Islet of Langerhans (tissue), 1 donor: ENCODE results near the gene SLC39A11.
"Not testable (repeated sequence)": the region's sequence is repeated elsewhere in the genome, so short reads cannot be mapped to it uniquely, and the experiment has no call there.

Experiments
- FAIRE-seq: peaks from one replicate; lab custom pipeline; 2011; peaks lifted over from hg19 to GRCh38; lab: Jason Lieb, UNC

Gene SLC39A11

DNA sequence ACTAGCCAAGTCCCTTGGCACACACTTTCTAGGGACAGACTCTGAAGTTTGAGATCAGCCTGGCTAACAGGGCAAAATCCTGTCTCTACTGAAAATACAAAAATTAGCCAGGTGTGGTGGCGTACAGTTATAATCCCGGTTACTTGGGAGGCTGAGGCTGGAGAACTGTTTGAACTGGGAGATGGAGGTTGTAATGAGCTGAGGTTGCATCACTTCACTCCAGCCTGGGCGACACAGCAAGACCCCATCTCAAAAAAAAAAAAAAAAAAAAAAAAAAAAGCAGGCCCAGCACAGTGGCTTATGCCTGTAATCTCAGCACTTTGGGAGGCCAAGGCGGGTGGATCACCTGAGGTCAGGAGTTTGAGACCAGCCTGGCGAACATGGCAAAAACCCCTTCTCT, 310.1 kb downstream of the SLC39A11 start:
- FAIRE-seq, result not testable (repeated sequence)

DNA sequence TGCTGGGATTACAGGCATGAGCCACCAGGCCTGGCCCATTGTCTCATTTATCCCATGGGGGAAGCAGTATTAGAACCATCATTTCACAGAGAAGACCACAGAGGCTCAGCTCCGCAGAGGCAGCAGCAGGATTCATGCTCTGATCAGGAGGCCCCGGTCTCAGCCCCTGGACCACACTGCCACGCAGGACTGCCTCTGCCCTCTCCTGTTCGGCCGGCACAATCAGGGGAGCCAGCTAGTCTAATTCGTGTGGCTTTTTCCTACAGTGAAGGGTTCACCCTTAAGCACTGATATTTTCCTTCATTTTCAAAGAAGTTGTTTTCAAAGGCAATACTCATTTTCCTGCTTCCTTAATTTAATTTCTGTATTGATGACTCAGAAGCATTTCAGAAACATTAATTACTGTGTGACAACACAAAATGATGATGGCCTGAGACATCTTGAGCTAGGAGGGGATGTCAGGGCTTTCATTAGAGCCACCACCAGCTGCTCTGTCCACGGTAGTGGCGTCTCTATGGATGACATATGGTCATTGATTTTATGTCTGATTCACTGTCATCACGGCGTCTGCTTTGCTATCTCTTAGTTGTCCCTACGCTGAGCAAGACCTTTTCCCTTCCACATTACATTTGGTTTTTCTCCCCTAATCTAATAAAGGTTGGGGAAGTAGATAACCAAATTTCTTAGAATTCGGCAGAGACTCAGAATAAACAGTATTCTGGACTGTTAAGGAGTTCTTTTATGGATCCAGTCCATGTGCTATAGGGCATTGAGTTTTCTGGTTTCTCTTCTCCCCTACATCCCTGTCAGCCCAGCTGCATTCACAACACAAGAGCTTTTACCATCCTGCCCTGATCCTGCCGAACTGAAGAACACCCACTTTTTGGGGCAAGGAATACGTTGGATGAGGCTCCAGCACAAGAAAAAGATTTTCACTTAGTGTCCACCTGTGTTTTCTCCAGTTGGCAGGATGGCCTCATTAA, 314.0 kb downstream of the SLC39A11 start:
- FAIRE-seq, result peak; percentile 74

DNA sequence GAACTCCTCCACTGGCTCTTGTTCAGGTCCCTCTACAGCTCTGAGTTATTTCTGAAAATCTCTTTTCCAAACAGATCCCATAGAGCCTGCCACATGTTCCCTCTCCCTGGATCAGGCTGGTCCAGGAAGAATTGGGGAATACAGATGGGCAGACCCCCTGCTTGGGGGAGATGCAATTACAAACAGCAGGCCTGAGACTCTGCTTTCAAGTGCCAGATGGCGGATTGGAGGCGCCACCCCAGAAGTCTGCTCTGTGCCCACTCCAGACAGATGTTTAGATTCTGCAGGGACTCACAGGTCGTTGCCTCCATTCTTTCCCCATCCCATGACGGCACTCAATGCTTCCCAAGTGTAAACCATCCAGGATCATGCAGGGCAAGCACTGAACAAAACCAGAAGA, 316.6 kb downstream of the SLC39A11 start:
- FAIRE-seq, result no peak

DNA sequence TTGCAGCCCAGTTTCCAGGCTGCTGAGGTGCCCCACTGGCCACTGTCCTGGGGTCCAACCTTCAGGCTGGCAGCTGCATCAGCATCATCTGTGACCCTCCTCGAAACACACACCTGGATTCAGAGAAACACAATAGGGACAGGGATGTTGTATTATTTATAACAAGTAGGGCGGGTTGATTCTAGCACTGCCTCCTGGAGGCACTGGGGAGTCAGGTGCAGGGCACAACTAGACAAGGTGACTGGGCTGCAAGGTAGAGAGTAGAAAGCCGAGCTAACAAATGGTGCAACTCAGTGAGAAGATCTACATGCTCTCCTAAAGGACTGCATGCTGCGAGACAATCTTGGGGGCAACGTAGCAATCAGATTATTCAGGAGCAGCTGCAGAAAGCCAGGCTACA, 317.3 kb downstream of the SLC39A11 start:
- FAIRE-seq, result no peak

DNA sequence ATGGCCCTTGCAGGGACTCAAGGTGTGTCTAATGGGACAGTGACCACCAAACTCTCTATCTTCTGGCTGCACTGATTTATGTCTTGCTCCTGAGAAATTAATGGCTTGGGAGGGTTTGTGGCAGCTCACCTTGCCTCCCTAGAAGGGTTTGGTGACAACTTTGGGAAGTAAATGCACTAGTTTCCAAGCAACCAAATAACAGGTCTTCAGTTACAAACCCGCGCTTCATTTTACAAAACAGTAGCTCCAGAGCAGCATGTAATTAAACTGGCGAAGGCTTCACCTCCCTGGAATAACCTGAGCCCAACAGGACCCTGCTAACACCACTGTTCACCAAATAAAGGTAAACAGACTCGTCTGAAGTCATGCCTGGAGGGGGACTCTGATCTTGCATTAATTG, 318.3 kb downstream of the SLC39A11 start:
- FAIRE-seq, result peak; percentile 84

DNA sequence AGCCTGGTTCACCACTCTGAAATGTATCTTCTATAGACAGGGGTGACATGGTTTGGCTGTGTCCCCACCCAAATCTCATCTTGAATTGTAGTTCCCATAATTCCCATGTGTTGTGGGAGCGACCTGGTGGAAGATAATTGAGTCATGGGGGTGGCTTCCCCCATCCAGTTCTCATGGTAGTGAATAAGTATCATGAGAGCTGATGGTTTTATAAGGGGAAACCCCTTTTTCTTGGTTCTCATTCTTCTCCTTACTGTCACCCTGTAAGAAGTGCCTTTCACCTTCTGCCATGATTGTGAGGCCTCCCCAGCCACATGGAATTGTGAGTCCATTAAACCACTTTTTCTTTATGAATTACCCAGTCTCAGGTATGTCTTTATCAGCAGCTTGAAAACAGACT, 319.3 kb downstream of the SLC39A11 start:
- not testable (repeated sequence) for FAIRE-seq

DNA sequence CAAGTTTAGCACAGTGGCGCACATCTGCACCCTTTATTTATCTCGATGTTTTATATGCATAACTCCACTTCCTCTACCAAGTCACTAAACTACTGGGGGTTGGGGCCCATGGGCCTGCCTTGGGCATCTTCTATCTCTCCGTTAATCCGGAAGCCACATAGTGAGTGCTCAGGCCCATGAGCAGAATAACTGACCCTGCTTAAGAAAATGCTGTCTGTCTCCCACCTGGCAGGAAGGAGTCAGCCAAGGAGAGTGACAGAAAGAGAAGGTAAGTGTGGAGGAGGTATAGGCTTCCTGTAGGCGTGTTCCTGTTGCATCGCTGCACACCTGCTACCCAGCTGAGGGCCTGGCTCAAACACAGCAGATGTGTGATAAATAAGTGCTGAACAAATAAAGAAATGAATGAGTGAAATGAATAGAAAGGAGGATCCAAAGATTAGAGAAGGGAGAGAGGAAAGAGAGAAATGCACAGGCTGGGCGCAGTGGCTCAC, 320.1 kb downstream of the SLC39A11 start:
- no peak for FAIRE-seq

DNA sequence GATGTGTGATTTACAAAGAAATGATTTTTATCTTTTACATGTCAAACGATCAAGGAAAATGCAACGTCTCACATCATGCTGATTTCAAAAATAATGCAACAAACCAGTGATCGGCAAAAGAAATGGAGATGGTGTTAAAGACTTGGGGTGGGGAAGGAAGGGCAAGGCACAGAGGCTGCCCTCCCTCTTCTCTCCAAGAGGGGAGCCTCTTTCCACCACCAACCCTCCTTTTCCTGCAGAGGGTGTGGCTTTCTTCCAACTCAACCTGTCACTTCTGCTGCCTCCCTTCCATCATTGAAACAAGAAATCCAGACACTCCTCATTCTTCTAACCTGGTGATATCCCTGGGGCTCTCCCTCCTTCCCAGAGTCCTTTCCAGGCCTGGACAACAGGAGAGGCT, 320.8 kb downstream of the SLC39A11 start:
- FAIRE-seq, result no peak

DNA sequence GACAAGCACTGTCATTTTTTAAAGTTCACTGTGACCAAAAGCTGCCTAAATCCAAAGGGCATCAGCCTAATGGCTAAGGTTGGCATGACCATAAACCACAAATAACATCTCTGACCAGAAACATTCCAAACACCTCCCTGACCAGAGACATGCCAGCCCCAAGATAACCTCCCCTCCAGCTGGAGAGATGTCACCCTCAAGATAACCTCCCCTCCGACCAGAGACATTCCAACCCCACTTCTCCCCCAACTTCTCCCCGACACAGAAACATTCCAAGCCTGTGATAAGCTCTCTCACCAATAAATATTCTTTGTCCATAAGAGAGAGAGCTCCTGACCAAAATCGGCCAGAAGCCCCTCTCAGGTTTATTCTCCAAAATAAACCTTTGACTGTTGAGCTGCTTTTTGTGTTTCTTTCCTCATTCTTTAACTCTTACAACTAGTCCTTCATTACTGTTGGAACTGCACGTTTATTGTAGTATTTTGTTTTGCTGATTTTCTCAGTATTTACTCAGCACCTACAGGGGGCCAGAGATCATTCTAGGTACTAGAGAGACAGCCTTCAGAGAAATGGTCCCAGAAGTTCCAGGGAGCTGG, 325.6 kb downstream of the SLC39A11 start:
- FAIRE-seq, result no peak

DNA sequence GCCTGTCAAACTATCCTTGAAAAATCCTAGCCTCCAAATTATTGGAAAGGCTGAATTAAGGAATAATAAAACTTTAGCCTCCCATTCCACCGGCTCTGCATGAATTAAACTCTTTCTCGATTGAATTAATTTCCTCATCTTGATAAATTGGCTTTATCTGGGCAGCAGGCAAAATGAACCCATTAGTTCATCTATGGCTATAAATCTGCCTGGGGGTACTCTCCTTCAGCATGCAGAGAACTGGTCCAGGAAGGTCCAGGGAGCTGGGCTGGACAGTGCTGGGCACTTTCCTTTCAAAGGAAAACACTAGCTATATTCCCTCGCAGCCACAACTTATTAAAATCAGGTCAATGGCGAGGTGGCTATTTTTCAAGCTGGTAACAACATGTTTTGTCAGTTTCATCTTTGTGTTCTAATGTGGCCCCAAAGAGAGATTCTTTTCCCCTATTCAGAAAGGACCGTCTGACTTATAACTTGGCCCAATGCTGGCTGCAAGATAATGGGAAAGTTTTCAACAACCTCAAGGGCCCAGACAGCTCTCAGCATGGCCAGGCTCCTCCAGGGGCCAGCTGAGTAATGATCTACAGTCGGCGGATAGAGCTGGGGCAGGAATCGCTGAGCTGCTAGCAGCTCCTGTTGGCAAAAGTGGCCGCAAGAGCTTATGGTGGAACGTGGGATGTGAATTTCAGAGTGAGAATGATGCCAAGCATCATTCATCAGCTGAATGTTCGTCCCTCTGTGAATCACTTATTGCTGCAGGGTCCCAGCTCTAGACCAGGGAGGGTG, 326.9 kb downstream of the SLC39A11 start:
- no peak for FAIRE-seq

DNA sequence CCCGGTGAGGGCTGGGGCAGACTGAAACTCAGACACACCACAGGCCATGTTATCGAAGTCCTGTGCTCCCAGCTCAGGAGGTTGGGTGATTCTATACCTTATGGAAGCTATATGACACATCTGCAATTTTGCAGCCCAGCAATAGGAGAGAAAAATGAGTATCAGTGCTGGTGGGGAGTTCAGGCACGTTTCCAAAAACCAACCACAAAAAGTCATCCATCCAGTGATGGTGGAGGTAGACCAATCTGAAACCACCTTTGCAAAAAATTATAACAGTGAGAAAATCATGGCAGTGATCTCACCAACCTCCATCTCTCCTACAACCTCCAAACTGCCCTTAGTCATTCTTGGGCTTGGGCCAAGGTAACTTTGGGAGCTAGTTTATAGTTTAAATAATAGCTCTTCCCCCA, 327.9 kb downstream of the SLC39A11 start:
- FAIRE-seq, result no peak

DNA sequence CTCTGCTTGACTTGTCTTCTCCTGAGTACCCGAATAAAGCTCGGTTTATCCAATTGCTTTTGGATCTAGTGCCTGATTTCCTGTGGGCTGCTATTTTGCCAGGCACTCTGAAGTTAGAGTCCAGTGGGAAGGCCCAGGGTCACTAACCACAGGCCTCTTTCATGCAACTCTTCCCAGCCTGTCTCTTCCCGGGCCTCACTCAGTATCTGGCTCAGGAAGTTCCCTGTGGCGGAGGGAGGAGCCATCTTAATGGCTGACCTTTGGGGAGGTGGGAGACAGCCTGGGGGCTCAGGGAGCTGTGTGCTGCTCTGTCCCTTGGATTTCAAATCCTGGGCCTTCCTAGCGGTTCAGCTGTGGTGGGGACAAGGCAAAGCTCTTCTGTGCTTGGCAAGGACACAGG, 328.5 kb downstream of the SLC39A11 start:
- no peak for FAIRE-seq

DNA sequence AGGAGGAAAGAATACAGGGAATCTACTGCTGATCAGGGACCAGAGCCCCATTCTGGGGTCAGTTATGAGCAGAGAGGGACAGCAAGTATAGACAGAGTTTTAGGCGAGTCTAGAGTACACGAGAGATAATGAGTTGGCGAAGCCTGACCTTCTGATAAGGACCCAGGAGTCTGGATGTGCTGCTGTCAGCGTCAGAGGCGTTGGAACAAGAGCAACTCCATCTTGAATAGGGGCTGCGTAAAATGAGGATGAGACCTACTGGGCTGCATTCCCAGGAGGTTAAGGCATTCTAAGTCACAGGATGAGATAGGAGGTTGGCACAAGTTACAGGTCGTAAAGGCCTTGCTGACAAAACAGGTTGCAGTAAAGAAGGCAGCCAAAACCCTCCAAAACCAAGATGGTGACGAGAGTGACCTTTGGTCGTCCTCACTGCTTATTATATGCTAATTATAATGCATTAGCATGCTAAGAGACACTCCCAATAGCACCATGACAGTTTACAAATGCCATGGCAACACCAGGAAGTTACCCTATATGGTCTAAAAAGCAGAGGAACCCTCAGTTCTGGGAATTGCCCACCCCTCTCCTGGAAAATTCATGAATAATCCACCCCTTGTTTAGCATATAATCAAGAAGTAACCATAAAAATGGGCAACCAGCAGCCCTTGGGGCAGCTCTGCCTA, 330.5 kb downstream of the SLC39A11 start:
- FAIRE-seq, result not testable (repeated sequence)

DNA sequence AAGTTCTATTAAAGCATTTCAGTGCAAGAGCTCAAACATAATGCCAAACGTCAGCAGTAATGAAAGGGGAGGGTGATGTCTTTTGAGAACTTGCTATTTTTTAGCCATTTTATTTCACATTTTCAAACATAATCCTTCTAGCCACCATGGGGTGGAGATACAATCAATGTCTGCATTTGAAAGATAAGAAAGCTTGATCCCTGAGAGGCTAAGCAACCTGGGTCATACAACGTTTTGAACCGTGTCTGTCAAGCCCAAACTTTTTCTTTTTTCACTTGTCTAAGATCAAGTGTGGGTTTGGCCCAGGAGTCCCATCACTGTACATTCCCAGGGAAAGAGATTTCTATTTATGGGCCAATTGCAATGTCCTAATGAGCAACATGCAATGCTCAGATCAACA, 331.1 kb downstream of the SLC39A11 start:
- no peak for FAIRE-seq

DNA sequence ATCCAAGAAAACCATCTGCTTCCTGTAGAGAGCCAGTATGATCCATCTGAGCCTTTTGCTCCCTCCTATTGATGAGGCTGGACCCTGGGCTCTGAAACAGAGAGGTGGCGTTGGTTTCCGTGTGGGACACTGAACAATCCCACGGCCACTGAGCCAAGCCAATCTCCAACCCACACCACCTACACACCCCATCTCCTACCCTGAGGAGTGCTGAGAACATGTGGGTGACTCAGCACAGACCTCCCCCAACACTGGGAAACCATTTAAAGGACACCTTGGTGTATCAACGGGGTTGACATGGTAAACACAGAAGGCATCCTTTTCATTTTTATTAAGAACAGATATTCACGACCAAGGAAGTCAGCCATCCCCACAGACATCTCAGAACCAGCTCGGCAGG, 332.1 kb downstream of the SLC39A11 start:
- no peak for FAIRE-seq

DNA sequence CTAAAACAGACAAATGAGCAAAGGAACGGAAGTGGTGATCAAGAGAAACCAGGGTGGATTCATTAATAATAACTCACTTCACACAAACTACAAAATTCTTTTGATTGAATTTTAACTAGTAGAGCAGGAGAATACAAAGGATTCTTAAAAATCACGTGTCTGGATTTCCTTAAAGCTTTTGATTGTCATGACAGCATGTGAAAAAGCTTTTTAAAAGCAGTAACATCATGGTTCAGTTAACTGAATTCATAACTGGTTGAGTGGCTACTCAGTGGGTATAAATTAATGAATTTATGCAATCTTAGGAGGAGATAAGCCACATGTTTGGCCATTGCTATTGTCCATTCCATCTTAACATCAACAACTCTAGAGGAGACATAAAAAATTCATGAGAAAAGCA, 333.2 kb downstream of the SLC39A11 start:
- peak; percentile 98 for FAIRE-seq

DNA sequence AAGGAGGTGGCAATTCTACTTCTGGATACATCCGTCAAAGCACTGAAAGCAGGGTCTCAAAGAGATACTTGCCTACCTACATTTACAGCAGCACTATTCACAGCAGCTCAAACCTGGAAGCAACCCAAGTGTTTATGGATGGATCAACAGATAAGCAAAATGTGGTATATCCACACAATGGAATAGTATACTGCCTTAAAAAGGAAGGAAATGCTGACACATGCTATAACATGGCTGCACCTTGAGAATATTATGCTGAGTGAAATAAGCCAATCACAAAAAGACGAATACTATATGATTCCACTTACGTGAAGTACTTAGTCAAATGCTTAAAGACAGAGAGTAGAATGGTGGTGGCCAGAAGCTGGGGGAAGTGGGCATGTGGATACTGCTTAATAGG, 336.2 kb downstream of the SLC39A11 start:
- no peak for FAIRE-seq

DNA sequence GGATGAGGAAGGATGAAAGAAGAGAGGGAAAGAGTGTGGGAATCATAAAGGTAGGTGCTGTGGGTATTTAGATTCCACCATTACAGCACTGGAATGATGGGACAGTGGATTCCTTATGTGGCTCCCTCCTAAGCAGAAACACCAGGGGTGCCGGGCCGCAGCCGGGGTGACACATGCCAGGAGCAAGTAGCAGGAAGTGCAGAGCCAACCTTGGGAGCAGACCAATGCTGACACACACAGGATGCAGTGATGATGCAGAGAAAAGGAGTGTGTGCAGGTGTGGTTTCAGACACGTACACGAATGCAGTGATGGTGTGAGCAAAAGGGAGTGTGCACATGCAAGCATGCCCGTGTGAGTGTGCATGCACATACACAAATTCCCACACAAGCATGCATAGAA, 338.0 kb downstream of the SLC39A11 start:
- no peak for FAIRE-seq

DNA sequence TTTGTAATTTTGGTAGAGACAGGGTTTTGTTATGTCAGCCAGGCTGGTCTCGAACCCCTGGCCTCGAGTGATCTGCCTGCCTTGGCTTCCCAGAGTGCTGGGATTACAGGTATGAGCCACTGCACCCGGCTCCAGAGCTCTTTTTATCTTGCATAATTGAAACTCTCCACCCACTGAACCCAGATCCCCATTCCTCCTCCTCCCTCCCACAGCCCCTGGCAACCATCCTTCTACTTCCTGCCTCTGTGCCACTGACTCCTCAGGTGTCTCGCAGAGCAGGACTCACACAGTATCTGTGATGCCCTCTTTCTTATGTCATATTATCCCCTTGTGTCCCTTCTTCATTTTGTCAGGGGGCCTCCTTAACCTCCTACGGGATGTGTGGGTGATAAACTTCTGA, 340.7 kb downstream of the SLC39A11 start:
- FAIRE-seq, result no peak

DNA sequence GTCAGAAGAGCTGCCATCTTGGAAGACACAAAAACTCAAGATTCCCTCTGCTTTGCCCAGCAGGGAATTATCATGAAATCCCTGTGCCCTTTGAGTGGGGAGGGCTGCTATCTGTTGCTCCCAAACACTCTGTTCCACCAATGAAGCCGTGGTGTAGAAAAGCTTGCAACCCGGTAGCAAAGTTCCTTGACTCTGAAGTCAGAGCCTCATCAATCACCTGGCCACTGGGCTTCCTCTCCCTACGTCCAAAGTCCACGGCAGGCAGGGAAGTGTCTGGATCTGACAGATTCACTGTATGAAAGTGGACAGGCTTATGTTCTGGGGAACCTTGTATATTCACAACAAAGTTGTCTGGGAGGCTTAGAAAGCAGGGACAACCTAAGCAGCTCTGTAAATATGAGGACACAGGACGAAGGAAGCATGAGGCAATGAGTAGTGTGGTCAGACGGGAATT, 343.3 kb downstream of the SLC39A11 start:
- FAIRE-seq, result no peak

DNA sequence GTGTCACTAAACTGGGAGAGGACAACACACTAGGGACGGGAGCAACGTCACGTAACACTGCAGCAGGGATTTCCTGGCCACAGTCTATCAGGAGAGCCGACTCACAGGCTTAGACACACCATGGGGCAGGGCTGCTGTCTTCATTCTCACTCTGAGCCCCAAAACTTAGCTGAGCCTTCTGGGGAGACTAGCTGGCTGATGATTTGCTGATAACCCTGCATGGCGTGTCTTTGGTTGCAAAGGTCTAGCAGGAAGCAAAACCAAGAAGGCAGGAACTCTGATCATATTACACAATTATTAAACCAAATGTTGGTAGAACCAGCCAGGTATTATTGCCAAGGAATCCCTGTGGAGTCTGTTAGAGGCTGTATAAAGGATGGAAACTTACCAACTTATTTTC, 345.0 kb downstream of the SLC39A11 start:
- no peak for FAIRE-seq

DNA sequence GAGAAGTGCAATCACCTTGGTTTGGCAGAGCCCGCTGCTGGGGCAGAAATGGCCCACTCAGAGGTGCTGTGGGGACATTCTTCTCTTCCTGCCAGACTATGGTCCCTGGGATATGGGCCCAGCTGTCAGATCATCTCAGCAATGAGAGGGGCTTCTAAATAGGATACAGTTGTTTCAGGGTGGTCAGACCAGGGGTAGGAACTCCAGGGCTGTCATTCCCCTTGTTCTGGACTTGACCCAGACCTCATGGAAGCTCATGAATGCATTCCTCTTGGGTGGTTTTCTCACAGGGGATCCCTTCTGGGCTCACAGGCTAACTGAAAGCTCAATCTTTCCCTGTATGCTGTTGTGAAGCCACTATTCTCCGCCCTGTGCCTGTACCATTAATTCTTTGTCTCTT, 347.2 kb downstream of the SLC39A11 start:
- FAIRE-seq, result no peak
